NCI-H748 (cell line): ENCODE results near the gene STX16.
"Not testable (repeated sequence)": the region's sequence is repeated elsewhere in the genome, so short reads cannot be mapped to it uniquely, and the experiment has no call there.

ENCODE experiments used
- DNase-seq: peaks from one replicate; lab custom pipeline; 2025; ENCODE audit not compliant: unreplicated experiment; lab: John Stamatoyannopoulos, UW

The STX16 gene

DNA sequence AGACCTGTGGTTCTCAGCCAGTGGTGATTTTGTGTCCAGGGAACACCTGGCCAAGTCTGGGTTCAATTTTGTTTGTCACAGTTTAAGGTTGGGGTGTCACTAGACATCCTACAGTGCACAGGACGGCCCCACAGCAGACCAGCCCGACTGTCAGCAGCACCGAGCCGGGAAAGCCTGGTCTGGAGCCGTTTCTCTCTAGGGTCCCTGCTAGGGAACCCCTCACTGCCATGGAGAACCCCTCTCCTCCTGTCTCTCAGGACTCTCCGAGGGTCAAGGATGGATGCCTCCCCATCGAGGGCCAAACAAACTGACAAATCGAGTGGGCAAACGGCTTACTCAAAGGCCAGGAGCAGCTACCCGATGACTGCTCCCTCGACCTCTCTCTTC lies 15.8 kb upstream of the STX16 start:
- no peak for DNase-seq

DNA sequence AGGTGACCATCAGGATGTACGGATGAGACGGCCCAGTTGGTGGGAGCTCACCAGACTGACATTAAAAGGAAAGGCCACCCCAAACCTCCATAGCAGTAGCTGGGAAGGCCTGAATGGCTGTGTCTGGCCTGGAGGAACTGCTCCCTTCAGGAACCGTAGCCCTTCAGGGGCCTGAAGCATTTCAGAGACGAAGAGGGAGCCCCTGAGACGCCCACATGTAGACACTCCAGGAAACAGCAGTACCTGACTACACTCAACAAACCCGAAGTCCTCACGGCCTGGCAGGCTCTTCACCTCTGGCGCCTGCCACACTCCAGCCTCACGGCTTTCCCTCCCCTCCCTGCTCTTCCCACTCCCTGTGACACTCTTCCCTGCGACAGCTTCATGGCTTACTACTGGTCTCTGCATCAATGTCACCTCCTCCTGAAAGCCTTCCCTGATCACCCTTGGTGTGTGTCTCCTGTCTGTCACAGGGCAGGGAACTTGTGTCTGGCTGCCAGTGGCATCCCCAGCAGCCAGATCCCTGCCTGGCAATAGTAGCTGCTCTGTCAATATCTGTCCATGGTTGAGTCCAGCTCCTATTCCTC lies 14.6 kb upstream of the STX16 start:
- DNase-seq, result no peak

DNA sequence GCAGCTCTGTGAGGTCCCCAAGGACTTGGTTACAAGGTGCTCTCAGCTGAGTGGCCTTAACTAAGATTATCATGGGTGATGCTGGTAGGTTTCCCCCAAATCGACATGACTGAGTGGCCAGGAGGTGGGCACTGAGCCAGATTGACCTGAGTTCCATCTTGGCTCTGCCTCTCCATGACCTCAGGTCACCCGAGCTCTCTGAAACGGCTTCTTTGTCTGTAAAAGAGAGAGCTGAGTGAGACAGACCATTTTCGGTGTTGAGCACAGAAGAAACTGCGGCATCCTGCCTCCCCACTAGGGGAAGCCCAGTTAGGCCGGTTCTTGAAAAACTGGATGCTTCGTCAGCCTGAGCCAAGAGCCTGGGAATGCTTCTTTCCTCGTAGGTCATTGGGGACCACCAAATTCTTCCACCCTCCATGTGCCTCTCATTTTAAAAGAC lies 14.1 kb upstream of the STX16 start:
- DNase-seq, result no peak

DNA sequence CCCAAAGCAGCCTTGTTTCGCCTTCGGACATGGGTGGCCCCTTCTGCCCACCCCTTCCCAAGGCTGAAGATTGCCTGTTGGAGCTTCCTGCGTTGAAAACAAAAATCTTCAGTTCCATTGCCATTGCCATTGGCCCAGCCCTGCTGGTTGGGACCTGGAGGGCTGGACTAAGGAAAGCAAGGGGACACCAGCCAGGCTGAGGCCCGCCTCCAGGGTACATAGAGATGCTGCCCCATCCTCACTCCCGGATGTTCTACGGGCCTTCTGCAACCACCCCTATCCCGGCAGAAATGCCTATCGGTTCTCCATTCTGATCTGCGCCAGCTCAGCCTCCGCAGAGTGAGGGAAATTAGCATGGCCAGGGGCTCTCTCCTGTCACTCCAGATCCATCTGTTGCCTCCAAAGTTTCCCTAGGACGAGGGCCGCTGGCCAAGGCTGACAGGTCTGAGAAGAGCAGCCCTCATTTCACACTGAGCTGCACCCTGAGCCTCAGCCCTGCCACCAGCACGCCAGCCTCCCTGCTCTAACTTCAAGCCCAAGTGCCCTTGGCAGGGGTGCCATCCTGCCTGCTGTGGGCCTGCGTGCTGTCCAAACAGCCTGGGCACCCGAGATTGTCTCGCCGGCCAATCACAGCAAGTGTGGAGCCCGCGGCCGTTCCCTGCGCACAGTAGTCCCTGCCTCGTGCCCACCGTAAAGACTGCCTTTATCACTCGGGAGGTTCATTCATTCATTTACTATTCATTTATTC lies 13.4 kb upstream of the STX16 start:
- DNase-seq, result no peak

DNA sequence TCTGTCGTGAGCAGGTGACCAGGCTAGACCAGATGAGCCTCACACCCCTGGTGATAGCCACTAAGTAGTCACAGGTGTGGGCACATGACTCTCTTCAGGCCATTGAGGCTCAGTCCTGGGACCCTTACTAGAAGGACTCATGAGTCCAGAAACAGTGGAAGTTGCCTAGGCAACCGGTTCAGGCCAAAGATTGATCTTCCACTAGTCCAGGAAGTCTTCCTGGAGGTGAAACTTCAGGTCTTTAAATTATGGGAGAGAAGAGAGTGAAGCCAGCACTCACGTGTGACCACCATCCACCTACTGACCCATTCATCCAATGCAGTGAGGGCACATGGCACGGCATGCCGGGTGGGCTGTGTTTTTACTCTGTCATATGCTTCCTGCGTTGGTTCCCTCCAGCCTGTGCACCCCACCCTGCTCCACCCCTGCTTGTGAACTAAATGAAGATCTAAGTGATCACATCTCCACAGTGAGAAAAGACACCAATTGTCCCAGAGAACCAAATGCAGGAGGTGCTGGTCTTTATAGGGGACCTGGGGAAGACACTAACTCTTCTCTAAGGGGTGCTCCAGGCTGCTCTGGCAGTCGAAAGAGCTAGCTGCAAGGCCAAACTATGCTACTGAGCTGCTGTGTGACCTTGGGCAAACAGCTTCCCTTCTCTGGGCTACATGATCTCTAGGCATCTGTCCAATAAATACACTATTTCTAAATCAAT lies 12.5 kb upstream of the STX16 start:
- no peak for DNase-seq

DNA sequence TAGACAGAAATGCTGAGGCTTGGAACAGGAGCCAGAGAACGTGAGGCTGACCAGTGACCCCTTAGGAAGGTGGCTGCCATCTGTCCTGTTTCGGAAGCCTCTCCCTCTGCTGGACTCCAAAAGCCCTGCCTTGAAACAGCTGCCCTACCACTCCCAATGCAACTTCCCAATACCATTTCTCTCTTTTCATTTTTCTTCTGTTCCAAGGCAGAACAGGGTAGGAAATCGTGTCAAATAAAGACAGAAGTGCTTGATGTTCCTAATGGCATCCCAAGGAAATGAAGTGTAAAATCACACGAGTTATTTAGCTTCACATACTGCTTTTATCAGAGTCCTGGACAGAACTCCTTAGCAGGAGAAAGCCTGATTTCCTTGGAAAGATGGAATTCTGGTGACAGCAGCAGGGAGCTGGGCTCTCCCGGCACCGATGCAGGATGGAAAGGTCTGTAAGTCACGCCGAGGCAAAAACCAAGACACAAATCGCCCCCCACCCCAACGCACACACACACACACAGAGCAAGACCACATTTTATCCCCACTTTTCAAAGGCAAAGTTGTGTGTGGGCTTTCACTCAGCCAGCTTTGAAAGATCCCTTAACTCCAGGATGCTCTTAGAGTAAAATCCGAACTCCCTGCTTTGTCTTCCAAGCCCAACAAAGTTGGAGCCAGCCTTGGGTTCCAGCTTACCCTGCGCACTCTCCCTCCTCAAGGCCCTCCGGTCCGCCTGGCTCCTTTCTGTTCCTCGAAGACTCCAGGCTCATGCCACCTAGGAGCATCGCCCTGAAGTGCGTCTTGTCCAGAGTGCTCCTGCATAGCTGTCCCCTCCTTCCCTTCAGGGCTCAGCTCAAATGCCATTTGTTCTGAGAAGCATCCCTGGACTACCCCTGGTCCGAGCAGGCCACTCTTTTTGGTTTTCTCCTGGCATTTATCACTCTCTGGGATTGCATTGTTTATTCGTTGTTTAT lies 11.6 kb upstream of the STX16 start:
- DNase-seq, result no peak

DNA sequence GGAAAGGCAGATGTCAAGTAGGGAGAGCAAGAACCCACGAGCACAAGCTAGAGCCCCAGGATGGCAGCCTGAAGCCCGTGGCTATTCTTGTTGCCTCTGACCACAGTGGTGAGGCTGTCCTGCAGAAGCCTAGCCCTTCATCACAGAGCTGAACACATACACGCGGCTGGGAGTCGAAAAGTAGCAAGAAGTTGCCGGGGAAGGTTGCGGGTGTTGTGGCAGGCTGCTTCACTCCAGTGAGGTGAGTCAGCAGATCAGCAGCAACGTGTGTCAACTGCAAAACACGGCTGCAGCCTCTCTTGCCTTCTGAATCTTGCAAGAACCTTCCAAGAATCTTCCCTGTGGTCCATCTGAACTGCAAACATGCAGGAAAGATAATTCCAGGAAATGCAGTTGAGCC lies 10.6 kb upstream of the STX16 start:
- peak; percentile 2 for DNase-seq

DNA sequence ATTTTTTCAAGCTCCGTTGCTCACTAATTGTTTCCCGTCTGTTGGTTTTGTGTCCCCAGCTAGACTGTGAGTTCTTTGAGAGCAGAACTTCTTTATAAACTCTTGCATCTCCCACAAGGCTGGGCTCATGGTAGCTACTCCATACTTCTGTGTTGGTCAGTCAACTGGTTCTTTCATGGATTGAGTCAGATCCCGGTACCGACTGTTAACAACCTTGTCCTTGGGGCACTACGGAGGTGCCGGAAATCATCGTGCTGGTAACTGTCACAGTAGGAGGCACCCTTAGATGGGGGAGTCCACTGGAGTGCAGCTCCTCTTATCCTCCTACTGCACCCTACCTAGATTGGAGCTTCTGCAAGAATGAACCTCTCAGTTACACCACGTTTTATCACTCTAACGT lies 8.6 kb upstream of the STX16 start:
- no peak for DNase-seq

DNA sequence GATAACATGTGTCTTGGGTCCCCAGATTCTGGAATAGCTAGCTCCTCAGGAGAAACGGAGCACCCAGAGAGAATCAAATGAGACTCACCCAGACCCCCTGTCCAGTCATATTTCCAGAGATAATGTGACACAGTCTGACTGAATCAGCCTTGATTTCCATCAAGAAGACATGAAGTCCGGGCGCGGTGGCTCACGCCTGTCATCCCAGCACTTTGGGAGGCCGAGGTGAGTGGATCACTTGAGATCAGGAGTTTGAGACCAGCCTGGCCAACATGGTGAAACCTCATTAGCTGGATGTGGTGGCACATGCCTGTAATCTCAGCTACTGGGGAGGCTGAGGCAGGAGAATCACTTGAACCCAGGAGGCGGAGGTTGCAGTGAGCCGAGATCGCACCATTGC lies 8.2 kb upstream of the STX16 start:
- DNase-seq, result not testable (repeated sequence)

DNA sequence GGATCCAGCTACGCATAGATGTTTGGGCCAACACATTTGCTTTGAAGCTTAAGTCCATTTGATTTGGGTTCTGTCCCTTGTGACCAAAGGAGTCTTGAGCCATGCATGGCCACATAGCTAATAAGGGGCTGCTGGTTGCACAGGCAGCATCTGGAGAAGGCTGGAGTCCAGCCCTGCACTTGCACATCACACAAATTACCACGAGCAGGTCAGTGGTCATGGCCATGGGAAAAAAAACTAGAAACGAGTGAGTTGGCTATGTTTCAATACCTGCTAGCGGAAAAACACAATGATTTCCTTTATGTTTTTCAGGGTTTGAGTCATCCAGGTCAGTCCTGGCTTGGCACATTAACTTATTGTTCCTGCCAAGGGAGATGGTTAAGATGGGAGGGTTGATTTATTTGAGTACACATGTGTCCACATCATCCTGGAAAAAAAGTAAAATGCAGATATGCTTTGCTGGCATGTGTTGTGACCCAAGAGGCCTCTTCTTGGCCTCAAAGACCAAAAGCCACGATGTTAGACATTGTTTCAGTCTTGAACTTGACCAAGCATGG lies 5.6 kb upstream of the STX16 start:
- DNase-seq, result no peak

DNA sequence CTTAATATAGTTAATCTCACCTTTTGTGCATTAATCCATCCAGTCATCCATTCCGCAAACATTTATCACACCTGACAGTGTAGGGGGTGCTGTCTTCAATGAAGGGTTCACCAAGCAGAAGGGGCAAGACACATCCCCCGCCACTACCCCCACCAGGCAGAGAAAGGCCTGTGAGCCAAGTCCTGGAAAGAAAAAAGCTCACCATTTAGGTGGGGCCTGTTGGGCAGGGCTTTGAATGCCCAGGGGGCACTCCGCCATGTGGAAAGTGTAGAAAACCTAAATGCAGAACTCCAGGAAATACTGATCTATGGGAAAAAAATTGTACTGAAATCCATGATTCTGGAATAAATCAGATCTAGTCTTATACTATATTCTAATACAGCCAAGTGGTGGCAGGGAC lies 4.8 kb upstream of the STX16 start:
- DNase-seq, result no peak

DNA sequence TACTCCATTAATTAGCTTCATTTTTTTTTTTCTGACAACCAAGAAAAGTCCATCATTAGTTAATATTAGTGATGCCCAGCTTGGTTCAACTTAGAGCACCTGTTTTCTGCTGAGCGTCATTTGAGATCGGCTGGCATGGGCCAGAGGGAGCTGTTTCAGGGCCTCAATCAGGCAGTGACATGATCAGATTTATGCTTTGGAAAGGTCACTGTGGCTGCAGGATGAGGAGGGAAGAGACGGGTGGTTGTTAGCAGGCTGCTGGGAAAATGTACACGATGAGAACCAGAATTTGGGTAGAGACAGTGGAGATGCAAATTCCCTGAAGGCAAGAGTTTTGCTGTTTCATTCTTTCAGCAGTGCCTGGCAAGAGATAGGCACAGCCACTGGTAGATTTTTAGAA lies 4.4 kb upstream of the STX16 start:
- DNase-seq, result no peak

DNA sequence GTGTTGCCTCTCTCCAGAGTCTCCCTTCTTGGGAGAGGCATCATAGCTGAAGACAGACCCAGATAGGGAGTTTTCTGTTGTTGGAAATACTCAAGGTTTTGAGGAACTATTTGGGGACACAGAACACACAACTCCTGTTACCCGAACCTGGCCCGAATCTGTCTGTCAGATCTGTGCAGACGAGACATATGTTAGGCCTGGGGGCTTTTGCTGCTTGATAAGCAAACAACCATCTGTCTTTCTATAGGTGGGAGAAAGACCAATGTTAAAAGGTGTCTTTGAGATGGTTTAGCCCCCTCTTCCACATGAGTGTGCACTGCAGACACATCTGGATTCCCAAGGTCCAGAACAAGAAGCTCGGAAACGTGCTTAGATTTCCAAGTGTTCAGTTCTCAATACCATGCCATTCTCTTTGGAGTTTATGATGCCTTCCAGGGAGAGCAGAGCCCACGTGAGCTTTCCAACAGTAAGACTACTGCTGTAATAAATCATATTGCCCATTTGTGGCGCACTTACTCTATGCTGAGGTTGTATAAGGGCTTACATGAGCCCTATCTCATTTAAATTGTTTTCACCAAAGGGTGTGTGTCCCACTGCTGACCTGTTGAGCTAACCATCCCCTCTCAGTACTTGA lies 3.8 kb upstream of the STX16 start:
- DNase-seq, result no peak

DNA sequence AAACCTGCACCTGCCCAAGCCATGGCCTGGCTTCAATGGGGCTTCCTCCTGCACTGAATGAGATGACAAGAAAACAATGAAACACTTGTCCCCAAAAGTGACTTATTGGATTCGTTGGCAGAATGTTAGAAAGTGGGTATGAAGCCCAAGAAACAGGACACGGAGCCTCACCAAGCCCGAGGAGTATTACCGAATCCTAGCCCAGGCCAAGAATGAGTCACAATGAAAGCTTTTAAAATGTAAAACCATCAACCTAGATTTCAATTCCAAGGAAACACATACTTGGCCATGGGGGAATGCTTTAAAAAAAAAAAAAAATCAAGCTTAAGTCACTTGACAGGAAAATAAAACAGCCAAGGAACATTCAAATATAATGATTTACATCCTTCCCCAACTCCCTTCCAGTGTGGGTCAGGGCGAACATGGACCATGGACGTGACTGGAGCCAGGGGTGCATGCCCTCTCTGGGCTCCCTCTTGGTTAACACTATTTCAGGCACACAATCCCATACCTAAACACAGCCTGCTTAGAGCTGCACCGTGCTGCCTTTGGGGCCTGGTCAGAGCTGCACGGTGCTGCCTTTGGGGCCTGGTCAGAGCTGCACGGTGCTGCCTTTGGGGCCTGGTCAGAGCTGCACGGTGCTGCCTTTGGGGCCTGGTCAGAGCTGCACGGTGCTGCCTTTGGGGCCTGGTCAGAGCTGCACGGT lies 3.1 kb upstream of the STX16 start:
- no peak for DNase-seq

DNA sequence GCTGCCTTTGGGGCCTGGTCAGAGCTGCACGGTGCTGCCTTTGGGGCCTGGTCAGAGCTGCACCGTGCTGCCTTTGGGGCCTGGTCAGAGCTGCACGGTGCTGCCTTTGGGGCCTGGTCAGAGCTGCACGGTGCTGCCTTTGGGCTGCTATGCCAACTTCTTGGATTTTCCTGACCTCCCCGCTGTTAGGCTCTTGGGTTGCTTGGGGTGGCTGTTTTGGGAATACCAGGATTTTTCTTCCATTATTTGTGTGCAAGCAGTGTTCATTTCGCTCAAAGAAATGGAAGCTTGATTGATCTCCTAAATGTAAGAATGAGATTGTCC lies 2.6 kb upstream of the STX16 start:
- DNase-seq, result not testable (repeated sequence)

DNA sequence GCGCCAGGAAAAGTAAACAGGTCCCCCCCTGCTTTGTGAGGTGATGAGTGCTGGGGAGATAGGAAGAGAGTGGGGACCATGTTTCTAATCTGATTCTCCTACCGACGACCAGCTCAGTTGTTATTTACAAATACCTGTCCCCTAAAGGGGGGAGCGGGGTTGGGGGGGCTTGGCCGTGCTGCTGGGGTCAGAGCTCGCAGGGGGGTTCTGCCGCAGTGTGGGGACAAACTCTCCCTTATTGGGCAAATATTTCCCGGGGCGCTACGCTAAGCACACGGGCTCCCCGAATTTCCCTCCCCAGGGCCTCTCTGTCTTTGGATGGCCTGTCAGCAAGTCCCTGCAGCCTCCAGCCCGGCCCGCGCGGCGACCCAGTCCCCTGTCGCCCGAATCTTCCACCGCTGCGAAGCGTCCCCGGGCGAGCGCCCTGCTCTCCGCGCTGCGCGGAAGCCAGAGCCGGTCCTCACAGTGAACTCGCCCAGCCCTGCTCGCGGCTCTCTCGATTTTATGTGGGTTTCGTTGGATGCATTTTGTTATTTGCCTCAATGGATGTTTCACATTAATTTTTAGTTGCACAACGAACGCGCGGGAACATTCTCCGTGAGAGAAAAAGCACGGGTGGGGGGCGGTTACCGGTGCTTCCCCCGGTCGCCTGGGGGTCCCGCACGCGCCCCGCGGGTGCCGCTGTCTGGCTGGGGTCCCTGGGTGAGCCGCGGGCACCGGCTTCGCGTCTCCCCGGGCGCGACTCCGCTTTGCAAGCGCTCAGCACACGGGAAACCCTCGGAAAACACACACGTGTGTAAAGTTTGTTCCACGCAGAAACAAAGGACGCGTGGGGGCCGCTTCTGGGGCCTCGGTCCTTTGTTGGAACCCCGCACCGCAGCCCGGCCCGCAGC lies 1.5 kb upstream of the STX16 start:
- DNase-seq, result no peak

DNA sequence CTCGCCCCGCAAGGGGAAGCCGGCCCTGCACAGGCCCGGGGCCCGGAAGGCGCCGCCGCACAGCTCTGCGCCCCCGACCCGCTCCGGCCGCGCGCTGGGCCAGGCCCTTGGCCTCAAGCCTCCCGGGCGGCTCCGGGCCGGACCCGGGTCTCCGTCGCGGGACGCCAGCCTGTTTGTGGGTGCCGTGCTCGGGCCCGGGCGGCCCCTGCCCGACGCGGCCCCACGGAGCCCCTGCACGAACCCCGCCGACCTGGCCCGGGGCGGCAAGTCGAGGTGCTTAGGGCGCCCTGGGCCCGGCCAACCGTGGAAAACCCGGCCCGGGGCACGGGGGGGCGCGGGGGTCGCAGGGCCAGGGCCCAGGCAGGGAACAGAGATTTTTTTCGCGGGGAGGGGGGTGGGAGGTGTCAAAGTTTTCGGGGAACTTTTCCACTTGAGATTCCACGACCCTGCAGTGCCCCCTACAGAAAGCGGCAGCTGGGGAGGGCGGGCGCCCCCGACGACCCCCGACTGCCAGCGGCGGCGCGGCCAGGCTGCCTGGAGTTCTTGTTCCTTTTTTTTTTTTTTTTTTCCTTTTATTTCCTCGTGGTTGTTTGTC lies 805 bp upstream of the STX16 start:
- no peak for DNase-seq

DNA sequence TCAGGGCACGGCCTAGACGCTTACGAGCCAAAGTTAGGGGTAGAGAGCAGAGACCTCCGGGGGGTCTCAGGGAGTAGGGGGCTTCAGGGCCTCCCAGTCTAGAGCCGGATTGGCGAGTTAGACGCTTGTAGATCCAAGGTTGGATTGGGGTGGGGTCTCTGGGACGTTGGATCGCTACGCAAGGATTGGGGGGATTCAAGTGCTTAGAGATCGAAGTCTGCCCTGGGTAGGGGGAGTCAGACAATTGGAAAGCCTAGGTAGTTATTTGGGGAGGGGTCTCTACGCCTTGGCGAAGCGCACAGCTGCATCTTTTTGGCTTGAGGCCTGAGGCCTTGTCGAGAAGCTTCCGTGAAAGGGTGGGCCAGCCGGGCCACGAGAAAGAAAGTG lies 469 bp downstream of the STX16 start:
- DNase-seq, result peak; percentile 48
